HG03139 (cell line): ENCODE results near the gene WDR82.

Source experiments
- ATAC-seq: cut with Tn5 transposase; IDR thresholded peaks from one replicate; pipeline ENCODE4 v1.9.1; 2021; ENCODE audit not compliant: unreplicated experiment

The WDR82 gene, protein sequence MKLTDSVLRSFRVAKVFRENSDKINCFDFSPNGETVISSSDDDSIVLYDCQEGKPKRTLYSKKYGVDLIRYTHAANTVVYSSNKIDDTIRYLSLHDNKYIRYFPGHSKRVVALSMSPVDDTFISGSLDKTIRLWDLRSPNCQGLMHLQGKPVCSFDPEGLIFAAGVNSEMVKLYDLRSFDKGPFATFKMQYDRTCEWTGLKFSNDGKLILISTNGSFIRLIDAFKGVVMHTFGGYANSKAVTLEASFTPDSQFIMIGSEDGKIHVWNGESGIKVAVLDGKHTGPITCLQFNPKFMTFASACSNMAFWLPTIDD

DNA sequence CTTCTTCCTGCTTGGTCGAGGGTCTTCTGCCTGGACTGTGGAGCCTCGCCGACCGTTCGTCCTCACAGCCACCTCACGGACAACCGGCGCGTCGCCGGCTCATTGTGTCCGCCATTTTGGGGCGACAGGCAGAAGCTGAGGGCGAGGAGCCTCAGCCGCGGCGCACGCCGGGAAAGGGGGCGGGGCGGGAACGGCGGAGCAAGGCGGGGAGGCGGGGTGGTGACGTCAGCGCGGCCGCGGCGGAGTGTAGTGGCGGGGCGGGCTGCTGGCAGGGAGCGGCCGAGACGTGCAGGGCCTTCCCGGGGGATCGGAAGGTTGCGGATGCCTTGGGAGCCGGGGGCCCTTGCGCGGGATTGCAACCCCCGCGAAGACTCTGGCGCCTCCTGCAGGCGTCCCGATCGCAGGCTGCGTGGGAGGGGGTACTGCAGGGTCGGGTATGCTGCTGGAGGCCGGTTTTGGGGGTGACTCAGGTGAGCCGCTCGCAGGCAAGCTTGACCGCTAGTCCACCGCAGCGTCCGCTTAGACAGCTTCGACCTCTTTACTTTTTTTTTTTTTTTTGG is at the start of gene WDR82:
TSS of gene WDR82 (minus strand) at position 140 of the 560 bp plus-strand sequence. CDS start 288 bp downstream, outside the sequence.
- ATAC-seq, result peak; percentile 76

DNA sequence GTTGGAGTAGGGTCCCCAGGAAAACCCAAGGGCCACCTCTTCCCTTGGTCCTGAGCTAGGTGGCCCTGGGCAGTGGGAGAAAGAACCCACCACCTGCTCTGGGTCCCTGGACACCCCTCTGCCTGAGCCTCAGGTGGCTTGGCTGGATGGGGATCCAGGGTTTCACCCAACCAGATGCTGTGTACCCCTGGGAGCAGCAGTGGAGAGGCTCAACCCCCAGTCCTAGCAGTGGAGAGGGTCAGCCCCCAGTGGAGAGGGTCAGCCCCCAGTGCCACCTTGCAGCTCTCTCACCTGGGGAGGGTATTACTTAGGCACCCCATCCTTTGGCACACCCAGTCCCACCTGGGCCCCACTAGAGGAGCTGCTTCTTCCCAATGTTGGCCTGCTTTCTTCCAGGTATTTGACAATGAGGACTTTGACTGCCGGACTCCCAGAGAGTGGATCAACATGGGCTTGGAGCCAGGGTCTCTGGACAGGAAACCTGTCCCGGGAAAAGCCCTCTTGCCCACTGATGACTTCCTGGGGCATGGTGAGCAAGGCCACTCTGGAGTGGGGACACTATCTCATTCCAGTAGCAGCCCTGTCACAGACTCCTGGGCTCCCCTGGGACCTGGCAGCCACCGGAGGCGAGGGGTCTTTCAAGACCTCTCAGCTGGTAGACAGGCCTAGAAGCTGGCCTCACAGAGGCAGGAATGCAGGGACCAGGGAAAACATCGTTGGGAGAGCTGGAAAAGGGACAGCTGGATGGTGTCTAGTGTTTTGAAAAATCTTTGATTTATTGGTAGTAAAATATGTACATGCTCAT is 49.2 kb upstream of the WDR82 start:
- ATAC-seq, result no peak

DNA sequence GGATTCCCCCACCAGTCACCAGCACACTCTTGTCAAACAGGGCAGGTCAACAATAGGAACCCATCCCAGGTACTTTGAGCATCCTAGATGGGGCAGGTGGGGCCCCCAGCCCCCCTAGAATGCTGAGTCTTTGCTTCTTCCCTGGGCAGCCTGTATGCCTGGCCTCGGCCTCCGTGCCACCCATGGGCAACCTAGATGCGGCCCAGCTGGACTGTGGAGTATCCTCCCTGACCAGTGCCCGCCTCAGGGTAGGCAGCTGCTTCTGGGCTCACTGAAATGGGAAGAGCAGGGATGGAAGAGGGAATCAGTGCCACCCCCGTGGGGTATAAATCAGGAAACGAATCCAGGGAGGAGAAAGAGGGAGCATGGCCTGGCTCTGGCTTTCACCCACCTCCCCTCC is 48.5 kb upstream of the WDR82 start:
- no peak for ATAC-seq

DNA sequence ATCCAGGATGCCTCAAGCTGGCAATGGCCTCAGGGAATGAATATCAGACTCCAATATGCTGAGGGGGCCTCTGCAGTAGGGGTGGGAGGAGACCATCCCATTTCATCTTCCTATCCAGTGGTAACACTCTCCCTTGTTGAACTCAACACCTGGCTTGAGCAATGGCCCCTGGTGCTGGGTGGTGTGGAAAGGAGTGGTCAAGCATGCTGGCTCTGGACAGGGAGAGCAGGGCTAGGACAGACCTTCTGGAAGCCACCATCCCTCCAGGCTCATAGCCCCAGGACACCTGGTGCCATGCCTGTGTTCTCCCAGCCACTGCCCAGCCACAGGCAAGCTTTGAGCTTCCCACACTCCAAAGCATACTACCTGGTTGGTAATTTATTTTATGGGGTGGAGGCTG is 47.2 kb upstream of the WDR82 start:
- ATAC-seq, result no peak

DNA sequence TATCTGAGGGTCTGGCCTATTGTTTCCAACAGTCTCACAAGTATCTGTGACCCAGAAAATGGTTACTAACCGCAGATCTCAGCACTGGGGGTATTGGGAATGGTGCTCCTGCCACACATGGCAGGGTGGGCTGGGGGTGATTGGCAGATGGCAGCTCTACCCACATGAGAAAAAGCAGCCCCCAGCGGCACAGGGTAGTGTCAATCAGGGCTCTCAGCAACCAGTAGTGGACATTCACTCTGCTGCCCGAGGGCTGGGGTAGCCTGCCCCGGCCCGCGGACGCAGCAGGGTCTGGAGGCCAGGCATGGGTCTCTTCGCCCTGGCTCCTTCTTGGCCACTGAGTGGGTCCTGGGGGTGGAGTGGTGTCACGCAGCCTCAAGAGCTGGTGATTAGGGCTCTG is 46.2 kb upstream of the WDR82 start:
- no peak for ATAC-seq

DNA sequence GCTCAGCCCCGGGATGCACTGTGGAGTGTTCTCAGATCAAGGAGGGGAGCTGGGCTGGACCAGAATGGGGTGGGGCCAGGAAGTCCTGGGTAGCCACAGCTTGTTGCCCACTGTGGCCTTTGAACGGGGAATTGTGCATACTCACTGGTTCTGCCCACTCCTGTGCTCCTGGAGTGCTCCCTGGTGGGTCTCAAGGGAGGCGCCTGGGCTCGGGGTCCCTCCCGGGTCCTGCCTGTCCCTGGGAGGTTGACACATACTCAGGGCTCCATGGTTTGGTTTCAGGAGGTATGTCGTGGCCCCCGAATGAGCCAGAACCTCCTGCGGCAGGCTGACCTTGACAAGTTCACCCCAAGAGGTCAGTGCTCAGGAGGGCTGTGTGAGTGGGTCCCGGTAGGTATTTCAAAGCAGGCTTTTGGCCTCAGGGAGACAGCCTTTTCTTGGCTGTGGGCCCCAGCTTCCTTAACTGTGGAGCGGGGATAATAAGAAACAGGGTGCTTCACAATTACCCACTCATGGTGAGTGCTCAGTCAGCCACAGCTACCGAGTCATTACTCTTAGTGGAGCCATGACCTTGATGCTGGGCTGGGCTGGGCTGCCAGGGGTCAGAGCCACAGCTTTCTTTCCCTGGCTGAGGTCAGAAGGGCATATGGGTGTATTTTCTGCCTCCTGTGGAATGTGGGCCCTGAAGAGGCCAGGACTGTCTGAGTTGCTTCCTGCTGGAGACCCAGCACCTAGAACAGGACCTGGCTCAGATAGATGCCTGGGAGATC is 45.3 kb upstream of the WDR82 start:
- ATAC-seq, result no peak

DNA sequence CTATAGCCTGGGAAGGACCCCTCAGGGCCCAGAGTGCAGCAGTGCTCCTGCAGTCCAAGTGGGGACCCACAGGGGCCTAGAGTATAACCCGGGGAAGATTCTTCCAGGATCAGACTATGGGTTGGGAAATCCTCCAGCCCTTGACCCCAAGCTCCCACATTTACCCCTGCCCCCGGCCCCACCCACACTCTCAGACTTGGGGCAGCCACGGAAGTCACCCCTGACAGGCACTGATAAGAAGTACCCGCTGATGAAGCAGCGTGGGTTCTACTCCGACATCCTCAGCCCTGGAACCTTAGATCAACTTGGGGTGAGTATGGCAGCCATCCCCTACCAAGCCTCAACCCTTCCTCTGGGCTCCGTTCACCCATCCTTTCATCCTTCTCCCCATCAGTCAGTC is 44.0 kb upstream of the WDR82 start:
- no peak for ATAC-seq

DNA sequence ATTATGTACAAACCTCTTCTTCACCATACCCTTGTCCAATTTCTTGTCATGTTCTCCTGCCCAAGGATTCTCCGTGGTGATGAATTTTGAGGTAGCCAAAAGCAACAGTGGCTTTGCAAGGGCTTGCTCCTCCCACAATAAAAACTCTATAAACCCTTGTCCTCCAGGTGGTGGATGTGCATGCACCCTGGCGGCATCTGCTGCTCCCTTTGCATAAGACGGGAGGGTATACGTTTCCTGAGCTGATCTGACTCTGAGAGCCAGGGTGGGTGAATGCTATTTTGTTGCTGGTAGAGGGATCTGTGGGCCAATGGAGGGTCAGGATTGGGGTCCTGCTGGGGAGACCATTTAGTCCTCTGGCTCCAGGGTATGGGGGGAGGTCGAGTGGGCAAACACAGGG is 43.0 kb upstream of the WDR82 start:
- ATAC-seq, result no peak

DNA sequence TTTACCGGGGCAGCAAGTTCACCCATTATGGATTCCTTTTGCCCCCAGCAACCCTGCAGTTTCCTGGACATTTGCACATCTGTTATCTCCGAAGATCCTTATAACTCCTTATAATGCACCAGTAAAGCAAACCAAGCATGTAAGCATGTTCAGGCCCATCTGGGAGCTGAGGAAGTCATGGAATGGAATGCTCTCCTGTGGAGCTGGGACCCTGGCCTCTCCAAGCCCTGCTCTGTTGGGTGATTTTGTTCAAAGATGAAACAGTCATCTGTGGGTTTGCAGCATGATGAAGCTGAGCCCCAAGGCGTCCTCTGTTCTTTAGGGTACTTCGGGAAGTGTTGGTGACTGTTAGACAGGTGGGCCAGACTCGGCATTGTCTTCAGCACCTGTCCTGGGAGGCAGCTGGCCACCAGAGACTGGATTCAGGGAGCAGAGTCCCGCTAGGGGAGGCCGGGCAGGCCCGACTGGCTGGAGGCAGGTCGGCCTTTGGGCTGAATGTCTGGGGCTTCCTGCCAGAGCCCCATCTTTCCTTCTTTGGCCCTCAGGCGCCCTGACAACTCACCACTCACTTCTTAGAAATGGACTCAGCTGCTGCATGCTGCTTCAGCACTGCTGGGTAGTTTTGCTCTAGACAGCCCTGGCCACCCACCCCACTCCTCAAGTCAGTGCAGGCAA is 41.6 kb upstream of the WDR82 start:
- ATAC-seq, result no peak

DNA sequence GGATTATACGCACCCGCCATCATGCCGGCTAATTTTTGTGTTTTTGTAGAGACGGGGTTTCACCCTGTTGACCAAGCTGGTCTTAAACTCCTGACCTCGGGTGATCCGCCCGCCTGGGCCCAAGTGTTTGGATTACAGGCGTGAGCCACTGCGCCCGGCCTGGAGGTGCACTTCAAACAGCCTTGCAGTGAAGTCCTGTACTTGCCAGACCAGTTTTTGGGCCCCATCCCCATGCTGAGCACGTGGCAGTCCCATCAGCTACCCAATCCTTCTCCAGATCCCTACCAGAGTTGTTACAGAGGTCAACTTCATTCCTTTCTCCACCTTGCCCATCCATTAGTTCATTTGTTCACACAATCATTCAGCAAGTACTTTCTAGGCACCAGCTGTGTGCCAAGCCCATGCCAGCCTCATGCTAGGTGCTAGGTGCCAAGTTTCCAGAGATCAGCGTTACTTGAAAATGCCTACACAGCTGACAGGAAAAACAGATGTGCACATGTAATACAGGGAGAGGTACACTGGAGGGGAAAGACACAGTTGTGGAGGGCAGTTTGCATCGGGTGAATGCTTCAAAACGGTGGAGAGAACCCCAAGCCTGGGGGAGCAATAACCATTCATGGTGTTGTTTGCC is 39.9 kb upstream of the WDR82 start:
- ATAC-seq, result no peak

DNA sequence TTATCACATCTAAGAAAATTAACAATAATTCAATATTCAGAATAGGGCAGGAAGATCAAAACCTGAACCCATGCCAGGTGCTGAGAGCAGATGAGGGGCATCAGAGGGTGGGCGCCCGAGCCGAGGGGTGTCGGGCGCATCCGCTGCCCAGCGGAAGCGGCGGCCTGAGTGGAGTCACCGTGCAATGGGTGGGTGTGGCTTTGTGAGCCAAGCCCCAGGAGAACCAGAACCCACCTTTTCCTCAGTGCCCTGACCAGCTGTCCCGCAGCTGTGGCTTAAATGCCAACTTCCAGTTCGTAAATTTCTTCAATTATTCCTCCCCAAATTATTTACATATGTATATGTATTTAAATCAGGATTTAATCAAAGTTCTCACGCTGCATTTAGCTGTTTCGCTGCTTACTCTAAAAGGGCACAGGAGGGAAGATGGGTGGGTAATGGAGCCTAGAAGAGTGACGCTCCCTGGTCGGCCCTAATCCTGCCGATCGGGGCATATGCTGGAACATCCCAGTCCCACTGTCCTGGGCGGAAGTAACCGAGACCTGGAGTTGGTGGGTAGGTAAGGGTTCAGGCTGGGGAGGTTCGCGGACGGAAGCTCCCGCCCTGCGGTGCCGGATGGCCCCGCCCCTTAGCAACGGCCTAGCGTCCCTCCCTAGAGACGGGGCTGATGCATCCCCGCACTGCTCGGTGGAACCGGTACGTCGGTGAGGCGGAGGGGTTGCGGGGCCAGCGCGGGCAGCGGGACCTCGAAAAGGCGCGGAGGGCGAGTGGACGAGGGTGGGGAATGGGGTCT is 39.0 kb upstream of the WDR82 start:
- ATAC-seq, result no peak

DNA sequence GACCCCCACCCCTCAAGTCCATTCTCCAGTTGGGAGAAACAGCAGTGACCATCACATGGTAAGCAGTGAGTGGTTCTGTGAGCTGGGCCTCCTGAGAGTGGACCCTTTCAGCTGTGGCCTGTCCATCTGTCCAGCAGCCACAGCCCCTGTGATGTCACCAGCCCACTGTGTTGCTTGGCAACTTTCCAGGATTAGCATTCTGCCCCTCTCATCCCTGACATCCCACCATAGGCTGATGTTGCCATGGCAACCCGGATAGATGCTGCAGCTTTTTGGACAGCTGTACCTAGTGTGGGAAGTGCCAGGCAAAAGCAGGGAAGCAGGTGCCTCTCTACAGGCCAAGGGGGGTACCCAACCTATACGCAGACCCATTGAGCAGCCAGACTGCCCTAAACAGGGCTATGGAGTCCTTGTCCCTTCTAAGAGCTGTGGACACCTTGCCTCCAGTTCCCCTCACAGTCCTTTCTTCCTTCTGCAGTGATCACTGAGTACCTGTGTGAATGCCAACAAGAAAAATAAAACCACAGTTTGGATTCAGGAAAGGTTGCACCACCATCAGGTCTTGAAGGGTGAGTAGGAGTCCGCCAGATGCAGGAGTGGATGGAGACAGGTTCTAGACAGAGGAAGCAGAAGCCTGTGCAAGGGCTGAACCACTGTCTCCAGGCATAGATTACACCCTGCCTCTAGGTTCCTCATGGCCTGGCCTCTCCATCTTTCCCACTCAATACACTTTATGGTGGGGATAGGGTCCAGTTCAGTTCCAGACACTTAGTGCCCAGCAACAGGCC is 37.7 kb upstream of the WDR82 start, which contains the start of gene DNAH1:
TSS of gene DNAH1 (plus strand) at position 343 of the 788 bp plus-strand sequence. CDS start 6,124 bp downstream, outside the sequence.
- ATAC-seq, result no peak

DNA sequence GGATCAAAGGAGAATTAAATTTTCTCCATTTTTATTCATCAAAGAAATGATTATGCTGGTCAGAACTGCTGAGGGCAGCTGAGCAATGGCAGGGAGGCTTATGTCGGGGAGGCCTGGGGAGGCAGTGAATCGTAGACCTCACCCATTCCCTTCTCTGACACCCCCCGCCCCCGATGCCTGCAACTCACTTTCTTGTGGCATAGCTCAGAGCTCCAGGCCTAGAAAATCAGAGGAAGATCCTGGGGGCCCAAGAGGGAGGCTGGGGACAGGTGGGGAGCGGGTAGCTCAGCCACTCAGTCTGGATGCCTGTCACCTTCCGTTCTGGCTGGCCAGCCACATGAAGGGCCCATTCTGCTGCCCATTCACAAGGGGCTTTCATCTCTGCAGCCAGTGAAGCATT is 36.6 kb upstream of the WDR82 start:
- ATAC-seq, result no peak

DNA sequence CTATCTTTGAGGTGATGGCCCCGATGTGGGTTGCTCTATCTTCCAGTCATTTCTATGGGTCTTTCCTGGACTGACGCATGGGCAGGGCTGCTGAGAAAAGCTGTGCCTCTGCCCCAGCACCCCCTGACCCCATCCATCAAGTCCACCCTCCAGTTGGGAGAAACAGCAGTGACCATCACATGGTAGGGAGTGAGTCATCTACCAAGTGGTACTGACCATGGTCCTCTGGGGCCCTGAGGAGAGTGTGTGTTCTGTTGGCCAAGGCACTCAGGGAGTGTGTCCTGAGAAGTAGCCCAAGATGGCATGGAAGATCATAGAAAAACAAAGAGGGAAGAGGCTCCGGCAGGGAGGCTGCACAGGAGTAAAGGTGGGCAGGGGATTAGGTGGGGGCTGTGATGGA is 36.0 kb upstream of the WDR82 start:
- ATAC-seq, result no peak

DNA sequence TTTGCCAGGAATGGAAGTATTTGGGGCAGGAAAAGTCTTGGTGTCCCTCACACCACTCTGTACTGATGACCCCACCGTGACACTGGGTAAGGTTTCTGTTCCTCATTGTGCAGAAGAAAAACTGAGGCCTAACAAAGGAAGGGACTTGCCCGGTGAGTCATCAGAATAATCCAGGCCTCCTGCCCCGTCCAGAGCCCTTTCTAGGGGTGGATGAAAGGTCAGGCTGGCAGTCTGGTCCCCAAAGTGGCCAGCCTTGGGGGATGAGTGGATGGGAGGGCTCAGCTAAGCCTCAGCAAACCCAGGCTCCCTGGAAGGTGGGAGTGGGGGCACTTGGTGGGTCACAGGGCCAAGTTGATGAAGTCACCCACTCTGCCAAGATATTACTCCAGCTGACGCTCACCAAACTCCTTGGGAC is 35.3 kb upstream of the WDR82 start:
- peak; percentile 88 for ATAC-seq

DNA sequence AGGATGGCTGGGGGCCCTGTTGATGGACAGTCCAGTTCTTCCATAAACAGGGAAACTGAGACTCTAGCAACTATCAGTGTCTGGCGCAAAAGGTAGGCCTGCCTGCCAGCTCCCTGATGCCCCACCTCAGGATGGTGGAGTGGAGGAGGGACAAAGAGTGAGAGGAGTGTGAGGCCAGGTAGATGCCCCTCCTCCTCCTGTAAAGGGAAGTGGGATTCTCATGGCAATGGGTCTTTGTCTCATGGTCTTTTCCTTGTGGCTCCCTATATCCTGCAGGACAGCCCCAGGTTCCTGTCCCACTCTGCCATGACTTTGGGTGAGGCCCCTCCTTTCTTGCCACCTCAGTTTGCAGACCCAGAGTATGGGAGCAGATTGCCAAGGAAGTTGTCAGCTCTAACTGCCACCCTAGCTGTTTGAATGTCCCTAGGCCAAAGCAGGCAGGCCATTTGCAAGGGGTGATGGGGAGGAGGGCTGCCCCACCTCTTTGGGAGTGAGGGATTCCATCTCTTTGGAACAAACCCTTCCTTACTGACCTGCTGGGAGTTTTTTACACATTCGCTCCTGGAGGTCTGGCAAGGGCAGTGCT is 34.8 kb upstream of the WDR82 start:
- peak; percentile 4 for ATAC-seq

DNA sequence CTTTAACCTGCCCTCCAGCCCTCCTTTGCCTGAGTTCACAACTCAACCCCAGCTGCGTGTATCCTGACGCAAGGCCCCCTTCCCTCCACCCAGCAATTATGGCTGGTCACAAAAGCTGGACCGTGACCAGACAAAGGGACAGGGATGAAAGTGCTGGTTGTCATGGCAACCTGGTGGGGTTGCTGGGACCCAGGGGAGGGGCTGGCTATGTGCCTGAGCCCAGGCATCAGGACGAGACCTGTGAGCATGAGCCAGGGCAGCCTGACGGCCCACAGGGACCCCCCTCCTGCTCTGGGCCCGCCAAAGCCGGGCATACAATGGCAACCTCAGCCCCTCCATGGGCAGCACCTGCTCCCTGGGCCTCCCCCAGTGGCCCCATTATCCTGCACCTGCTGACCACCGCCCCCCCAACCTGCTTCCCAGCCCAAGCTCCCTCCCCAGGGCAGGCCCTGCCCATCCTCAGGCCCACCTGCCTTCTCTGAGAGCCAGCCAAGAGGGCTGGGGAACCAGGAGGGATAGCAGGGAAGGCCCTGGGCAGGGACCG is 33.2 kb upstream of the WDR82 start:
- ATAC-seq, result no peak
